ENCODE data around the gene DTL. TPM values are rescaled to one million over a fixed set of nuclear protein-coding genes. Genes with fewer than 3 reads are reported as not detected.

The DTL gene
- total and polyA plus RNA-seq, 7 donors, result 0.36 to 4.4 (median 0.60) TPM; not detected in 2

- Histone ChIP-seq H3K4me3 (no peak overlapping the region), H3K4me1 (no peaks in the 10 kb centered on the region), H3K36me3 (no peaks in the 10 kb centered on the region), H3K27ac (no peak overlapping the region), H3K9me3 (no peaks in the 10 kb centered on the region), H3K27me3 (no peaks in the 10 kb centered on the region)
- intact Hi-C loops (cut with DNase I), result no loop called here
- TF ChIP-seq EP300 (IDR thresholded peaks at IDR 0.05) (no peak), CTCF (IDR thresholded peaks at IDR 0.05) (no peak), POLR2A (IDR thresholded peaks at IDR 0.05) (no peak), POLR2AphosphoS5 (IDR thresholded peaks at IDR 0.05) (no peak)
- no peak for DNase-seq
- WGBS, 2 donors, result 97 to 98% methylated on average over 3 of the region's 3 CpGs
These were observed 63.2 kb downstream of the DTL start for GRCh38 chr1:212098771-212099170.

GRCh38 chr1:212101251-212101650, 65.7 kb downstream of the DTL start:
- no peaks in the 10 kb centered on the region for H3K4me1 ChIP-seq
- H3K9me3 ChIP-seq, result no peaks in the 10 kb centered on the region
- DNase-seq, result no peak
- H3K27ac ChIP-seq, result no peak overlapping the region
- no peaks in the 10 kb centered on the region for H3K27me3 ChIP-seq
- no peaks in the 10 kb centered on the region for H3K36me3 ChIP-seq
- intact Hi-C loops (cut with DNase I), result no loop called here
- TF ChIP-seq EP300 (IDR thresholded peaks at IDR 0.05) (no peak), CTCF (IDR thresholded peaks at IDR 0.05) (no peak), POLR2AphosphoS5 (IDR thresholded peaks at IDR 0.05) (no peak), POLR2A (IDR thresholded peaks at IDR 0.05) (no peak)
- no peak overlapping the region for H3K4me3 ChIP-seq

GRCh38 chr1:212101735-212102134, 66.2 kb downstream of the DTL start:
- no peak overlapping the region for H3K4me3 ChIP-seq
- H3K27me3 ChIP-seq, result no peaks in the 10 kb centered on the region
- intact Hi-C loops (cut with DNase I), result no loop called here
- WGBS, 2 donors, result 93 to 95% methylated on average over 2 of the region's 2 CpGs
- DNase-seq, result no peak
- no peak overlapping the region for H3K27ac ChIP-seq
- H3K4me1 ChIP-seq, result no peaks in the 10 kb centered on the region
- H3K9me3 ChIP-seq, result no peaks in the 10 kb centered on the region
- TF ChIP-seq CTCF (IDR thresholded peaks at IDR 0.05), result no peak
- no peak for TF ChIP-seq EP300 (IDR thresholded peaks at IDR 0.05)
- TF ChIP-seq POLR2AphosphoS5 (IDR thresholded peaks at IDR 0.05), result no peak
- TF ChIP-seq POLR2A (IDR thresholded peaks at IDR 0.05), result no peak
- H3K36me3 ChIP-seq, result no peaks in the 10 kb centered on the region

- no peaks in the 10 kb centered on the region for H3K4me1 ChIP-seq
- H3K27me3 ChIP-seq, result no peaks in the 10 kb centered on the region
- WGBS, 2 donors, result 21 to 57% methylated on average over 3 of the region's 3 CpGs
- no peaks in the 10 kb centered on the region for H3K36me3 ChIP-seq
- no peaks in the 10 kb centered on the region for H3K9me3 ChIP-seq
- no peak for TF ChIP-seq POLR2AphosphoS5 (IDR thresholded peaks at IDR 0.05)
- no peak for TF ChIP-seq POLR2A (IDR thresholded peaks at IDR 0.05)
- no peak for TF ChIP-seq CTCF (IDR thresholded peaks at IDR 0.05)
- no peak for TF ChIP-seq EP300 (IDR thresholded peaks at IDR 0.05)
- no peak for DNase-seq
- H3K27ac ChIP-seq, result no peak overlapping the region
- no peak overlapping the region for H3K4me3 ChIP-seq
- intact Hi-C loops (cut with DNase I), result no loop called here
These were observed 69.2 kb downstream of the DTL start for GRCh38 chr1:212104586-212105325.

All from sigmoid colon (tissue), 7 donors.